Omental fat pad (tissue), 4 donors: ENCODE data around the gene FMNL1. TPM values are rescaled to one million over a fixed set of nuclear protein-coding genes. Genes with fewer than 3 reads are reported as not detected.

Experiments
- ATAC-seq: fragments of 150-250 bp; one replicate; pipeline ENCODE4 v1.9.1; 2016; ENCODE audit warnings: mild to moderate bottlenecking, moderate library complexity; ENCODE audit not compliant: low FRiP score
- DNase-seq: peaks from one replicate; pipeline ENCODE4 v3.0.0-alpha.2; 2019; ENCODE audit warnings: low spot score
- total RNA-seq, 4 donors: library from RNA; depleted of rRNA; stranded (reverse); fragments of >200 nt; gene quantifications; one replicate each; pipeline ENCODE4 v1.1.0, GENCODE V29; 2016
- TF ChIP-seq, protein P1 (sequence below), 3 donors: fragments of 450-650 bp; IDR thresholded peaks; one replicate each; pipeline ENCODE4 v1.5.1; 2016 to 2017; ENCODE audit warnings: antibody characterized with exemption in 3 of 3, mild to moderate bottlenecking in 3 of 3, moderate library complexity in 2 of 3

The FMNL1 gene
- total RNA-seq, 4 donors from 2014 or later: 19.7 to 56.4 (median 38.8) TPM

DNA sequence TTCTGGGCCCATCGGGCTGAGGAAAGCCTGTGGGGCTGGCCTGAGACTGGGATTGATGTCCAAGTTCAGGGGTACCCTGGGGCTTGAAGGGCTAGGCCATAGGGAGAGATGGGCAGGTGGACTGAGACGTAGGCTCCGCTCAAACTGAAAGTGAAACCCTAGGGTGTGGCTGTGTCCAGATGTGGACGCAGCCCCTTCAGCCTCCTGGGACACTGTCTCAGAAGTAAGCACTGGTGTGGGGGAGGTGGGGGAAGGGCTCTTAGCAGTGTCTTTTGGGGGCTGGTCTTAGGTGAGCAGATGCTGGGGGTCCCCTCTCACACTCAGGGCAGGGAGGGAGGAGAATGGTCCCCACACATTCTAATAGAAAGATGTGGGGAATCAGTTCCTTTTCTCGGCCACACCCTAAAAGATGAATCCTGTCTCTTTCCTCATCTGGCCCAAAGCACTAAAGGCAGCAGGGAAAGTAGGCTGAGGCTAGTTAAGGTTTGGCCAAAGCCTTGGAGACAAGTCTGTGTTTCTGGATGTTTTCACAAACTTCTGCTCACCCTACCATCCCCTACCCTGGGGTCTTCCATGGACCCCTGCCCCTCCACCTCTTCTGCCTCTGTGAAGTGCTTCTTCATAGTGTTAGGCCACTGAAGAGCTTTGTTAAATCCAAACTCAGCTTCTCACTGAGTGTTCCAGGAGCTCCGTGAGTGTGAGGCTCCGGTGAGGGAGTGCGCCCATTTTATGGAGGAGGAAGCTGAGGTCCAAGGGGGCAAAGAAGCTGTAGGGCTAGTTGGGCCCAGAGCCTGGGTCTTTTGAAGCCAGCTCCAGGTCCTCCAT lies 5.6 kb downstream of the FMNL1 start:
- TF ChIP-seq, protein P1, sequence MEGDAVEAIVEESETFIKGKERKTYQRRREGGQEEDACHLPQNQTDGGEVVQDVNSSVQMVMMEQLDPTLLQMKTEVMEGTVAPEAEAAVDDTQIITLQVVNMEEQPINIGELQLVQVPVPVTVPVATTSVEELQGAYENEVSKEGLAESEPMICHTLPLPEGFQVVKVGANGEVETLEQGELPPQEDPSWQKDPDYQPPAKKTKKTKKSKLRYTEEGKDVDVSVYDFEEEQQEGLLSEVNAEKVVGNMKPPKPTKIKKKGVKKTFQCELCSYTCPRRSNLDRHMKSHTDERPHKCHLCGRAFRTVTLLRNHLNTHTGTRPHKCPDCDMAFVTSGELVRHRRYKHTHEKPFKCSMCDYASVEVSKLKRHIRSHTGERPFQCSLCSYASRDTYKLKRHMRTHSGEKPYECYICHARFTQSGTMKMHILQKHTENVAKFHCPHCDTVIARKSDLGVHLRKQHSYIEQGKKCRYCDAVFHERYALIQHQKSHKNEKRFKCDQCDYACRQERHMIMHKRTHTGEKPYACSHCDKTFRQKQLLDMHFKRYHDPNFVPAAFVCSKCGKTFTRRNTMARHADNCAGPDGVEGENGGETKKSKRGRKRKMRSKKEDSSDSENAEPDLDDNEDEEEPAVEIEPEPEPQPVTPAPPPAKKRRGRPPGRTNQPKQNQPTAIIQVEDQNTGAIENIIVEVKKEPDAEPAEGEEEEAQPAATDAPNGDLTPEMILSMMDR (IDR thresholded peaks at IDR 0.05): no peak
- no peak for ATAC-seq
- no peak for DNase-seq

- no peak for DNase-seq
- TF ChIP-seq, protein P1 (IDR thresholded peaks at IDR 0.05): no peak
- ATAC-seq: no peak
Measured at GRCh38 chr17:45227926-45228762, 6.5 kb downstream of the FMNL1 start.

DNA sequence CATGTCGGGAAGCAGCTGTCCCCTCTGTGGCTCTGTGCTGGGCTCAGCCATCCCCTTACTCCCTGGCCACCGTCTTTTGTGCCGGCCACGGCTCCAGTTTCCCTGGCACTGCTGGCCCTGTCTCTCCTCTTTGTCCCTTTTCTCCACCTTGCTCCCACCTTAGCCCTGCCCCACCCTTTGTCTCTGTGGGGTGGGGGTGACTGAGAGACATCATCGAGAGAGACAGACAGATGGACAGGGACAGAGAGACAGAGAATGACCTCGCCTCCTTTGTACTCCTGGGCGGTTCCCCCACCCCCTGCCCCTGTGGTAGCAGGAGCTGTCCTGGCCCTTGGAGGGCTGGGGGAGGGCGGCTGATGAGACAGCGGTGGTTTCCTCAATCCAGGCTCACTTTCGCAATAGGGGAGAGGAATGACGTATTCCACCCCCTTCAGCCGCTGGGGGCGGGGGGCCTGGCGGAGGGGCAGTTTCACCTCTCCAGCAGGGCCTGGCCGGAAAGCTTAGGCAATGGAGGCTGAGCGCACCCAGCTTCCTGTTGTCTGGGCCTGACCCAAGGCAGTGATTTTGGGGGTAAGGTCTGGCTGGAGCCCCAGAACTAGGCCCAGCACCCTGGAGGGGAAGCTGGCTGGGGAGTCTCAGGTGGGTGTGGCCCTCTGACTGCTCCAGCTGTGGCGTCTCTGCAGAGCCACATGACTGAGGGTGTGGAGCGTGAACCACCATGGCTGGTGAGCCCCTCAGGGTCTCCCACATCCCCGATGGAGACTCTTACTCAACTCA lies 7.3 kb downstream of the FMNL1 start:
- peak; percentile 80 for DNase-seq
- peak; percentile 85 for ATAC-seq
- TF ChIP-seq, protein P1 (IDR thresholded peaks at IDR 0.05): no peak

GRCh38 chr17:45229681-45230409 lies 8.2 kb downstream of the FMNL1 start:
- ATAC-seq (no peak), DNase-seq (no peak)
- TF ChIP-seq, protein P1 (IDR thresholded peaks at IDR 0.05): no peak

GRCh38 chr17:45230410-45230786 lies 8.7 kb downstream of the FMNL1 start:
- ATAC-seq: no peak
- TF ChIP-seq, protein P1 (IDR thresholded peaks at IDR 0.05): no peak
- DNase-seq: no peak

DNA sequence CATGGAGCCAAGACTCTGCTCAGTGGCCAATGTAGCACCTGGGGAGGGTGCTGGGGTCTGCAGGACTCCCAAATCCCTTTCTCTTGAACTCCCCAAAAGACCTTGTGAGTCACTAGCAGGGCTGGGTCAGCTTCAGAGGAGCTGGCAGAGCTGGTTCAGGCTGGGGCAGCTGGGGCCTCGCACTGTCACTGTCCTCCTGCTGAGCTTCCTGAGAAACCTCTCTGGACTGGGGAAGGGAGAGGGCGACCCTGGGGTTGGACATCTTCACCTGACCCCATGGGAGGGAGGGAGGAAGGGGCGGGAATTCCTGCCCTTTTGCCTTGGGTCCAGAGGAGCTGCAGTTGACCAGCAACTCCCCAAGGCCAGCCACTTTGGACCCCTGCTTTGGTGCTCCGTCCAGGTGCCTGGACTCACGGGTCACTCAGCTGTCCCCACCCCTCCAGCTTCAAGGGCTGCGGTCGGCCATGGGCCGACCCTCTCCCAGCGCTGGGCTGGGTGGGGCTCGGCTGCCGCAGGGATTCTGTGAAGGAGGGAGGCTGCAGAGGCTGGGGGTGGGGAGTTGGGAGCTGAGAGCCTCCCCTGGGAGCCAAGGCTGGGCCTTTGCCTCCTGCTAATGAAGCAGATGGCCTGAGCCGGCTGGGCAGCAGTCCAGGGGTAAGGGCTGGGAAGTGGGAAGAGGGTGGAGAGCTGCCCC lies 9.2 kb downstream of the FMNL1 start:
- ATAC-seq (no peak), DNase-seq (no peak)
- TF ChIP-seq, protein P1 (IDR thresholded peaks at IDR 0.05): no peak
